Fibroblast of peridontal ligament (primary cell): Measurements from ENCODE around the gene YKT6.

Source experiments
- DNase-seq: peaks from one replicate; pipeline ENCODE4 v3.0.0-alpha.2; 2010; ENCODE audit errors: extremely low read depth

Gene YKT6

GRCh38 chr7:44218418-44219201 lies 17.8 kb downstream of the YKT6 start:
- no peak for DNase-seq

GRCh38 chr7:44219371-44220045 lies 18.7 kb downstream of the YKT6 start:
- no peak for DNase-seq

GRCh38 chr7:44220046-44220357 lies 19.2 kb downstream of the YKT6 start:
- DNase-seq = no peak

GRCh38 chr7:44220358-44221112 lies 19.8 kb downstream of the YKT6 start:
- DNase-seq = no peak

GRCh38 chr7:44221231-44221791 lies 20.5 kb downstream of the YKT6 start:
- no peak for DNase-seq

- no peak for DNase-seq
Measured at GRCh38 chr7:44222074-44222473, 21.3 kb downstream of the YKT6 start.

GRCh38 chr7:44222776-44223261 lies 22.0 kb downstream of the YKT6 start:
- DNase-seq = no peak

GRCh38 chr7:44223362-44224079 lies 22.7 kb downstream of the YKT6 start:
- no peak for DNase-seq

GRCh38 chr7:44224080-44224973 lies 23.5 kb downstream of the YKT6 start:
- DNase-seq = no peak

GRCh38 chr7:44224974-44225565 lies 24.3 kb downstream of the YKT6 start:
- no peak for DNase-seq

- DNase-seq = no peak
Measured at GRCh38 chr7:44225566-44226395, 25.0 kb downstream of the YKT6 start.

- DNase-seq = no peak
Measured at GRCh38 chr7:44226396-44226753, 25.6 kb downstream of the YKT6 start.

GRCh38 chr7:44227911-44228310 lies 27.1 kb downstream of the YKT6 start:
- DNase-seq = no peak

GRCh38 chr7:44228571-44229350 lies 28.0 kb downstream of the YKT6 start:
- no peak for DNase-seq

GRCh38 chr7:44229546-44230105 lies 28.8 kb downstream of the YKT6 start:
- no peak for DNase-seq

- DNase-seq = no peak
Measured at GRCh38 chr7:44230286-44230685, 29.5 kb downstream of the YKT6 start.

GRCh38 chr7:44231088-44231487 lies 30.3 kb downstream of the YKT6 start:
- no peak for DNase-seq

- no peak for DNase-seq
Measured at GRCh38 chr7:44232396-44232795, 31.6 kb downstream of the YKT6 start.
